Vagina (tissue), 2 donors: ENCODE results near the gene NEMP2.

Source experiments
- POLR2A ChIP-seq, 2 donors: fragments of 450-650 bp; IDR thresholded peaks; one replicate each; pipeline ENCODE4 v1.6.1; 2017; ENCODE audit warnings: antibody characterized with exemption in 2 of 2, mild to moderate bottlenecking in 2 of 2, moderate library complexity in 2 of 2
- TF ChIP-seq, protein P1 (sequence below), 3 experiments: fragments of 450-650 bp in 2 of 3; fragments of 200-600 bp in 1 of 3; sonication (generic) in 1 of 3; IDR thresholded peaks; one replicate each; pipeline ENCODE4 v1.5.1; 2017 to 2019; ENCODE audit warnings: antibody characterized with exemption in 3 of 3, mild to moderate bottlenecking in 2 of 3, moderate library complexity in 2 of 3

DNA sequence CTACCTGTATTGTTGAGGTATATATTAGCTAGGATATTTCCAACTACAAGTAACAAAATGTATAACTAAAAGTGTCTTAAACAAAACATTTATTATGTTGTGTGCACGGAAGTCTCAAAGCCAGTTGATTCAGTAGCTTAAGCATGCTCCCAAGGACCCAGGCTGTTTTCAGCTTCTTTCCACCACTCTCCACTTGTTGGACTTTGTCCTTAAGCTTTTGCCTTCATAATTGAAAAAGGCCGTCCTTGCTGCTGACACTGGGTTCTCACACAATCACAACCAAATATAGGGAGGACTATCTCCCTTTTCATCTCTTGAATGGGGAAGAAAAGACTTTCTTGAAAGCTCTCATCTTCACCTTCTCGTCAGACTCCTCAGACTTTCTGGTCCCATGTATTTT is 12.2 kb upstream of the NEMP2 start:
- TF ChIP-seq POLR2A (IDR thresholded peaks at IDR 0.05), result no peak
- TF ChIP-seq, protein P1, sequence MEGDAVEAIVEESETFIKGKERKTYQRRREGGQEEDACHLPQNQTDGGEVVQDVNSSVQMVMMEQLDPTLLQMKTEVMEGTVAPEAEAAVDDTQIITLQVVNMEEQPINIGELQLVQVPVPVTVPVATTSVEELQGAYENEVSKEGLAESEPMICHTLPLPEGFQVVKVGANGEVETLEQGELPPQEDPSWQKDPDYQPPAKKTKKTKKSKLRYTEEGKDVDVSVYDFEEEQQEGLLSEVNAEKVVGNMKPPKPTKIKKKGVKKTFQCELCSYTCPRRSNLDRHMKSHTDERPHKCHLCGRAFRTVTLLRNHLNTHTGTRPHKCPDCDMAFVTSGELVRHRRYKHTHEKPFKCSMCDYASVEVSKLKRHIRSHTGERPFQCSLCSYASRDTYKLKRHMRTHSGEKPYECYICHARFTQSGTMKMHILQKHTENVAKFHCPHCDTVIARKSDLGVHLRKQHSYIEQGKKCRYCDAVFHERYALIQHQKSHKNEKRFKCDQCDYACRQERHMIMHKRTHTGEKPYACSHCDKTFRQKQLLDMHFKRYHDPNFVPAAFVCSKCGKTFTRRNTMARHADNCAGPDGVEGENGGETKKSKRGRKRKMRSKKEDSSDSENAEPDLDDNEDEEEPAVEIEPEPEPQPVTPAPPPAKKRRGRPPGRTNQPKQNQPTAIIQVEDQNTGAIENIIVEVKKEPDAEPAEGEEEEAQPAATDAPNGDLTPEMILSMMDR (IDR thresholded peaks at IDR 0.05), result no peak
